CD14-positive monocyte (primary cell): Measurements from ENCODE around the gene DLEC1. TPM values are rescaled to one million over a fixed set of nuclear protein-coding genes. Genes with fewer than 3 reads are reported as not detected.

Source experiments
- DNase-seq, 3 donors: peaks; one replicate each; pipeline ENCODE4 v3.0.0-alpha.2; 2011 to 2022
- H2AFZ ChIP-seq: 2 replicates; pipeline ENCODE4 v1.6.0; 2012; ENCODE audit warnings: mild to moderate bottlenecking, low read depth, low read length, inconsistent platforms; ENCODE audit not compliant: insufficient read depth, poor library complexity, severe bottlenecking
- H3K27ac ChIP-seq, 2 donors: 1 replicate in 1 of 2; 2 replicates in 1 of 2; pipeline ENCODE4 v1.5.1; 2012 to 2013; ENCODE audit warnings: low read length in 2 of 2, control low read depth in 1 of 2, inconsistent platforms in 1 of 2, low read depth in 1 of 2, mild to moderate bottlenecking in 1 of 2
- H3K27me3 ChIP-seq, 2 donors: one replicate each; pipeline versions ENCODE4 v1.6.0 to v1.6.1; 2011 to 2013; ENCODE audit warnings: low read length in 2 of 2; ENCODE audit not compliant: control insufficient read depth in 2 of 2, insufficient read depth in 2 of 2
- H3K36me3 ChIP-seq, 2 donors: replicated peaks in 1 of 2; 1 replicate in 1 of 2; 2 replicates in 1 of 2; pipeline versions ENCODE4 v1.5.1 to v1.6.1; 2012 to 2013; ENCODE audit warnings: low read length in 2 of 2, control low read depth in 1 of 2, inconsistent platforms in 1 of 2, mild to moderate bottlenecking in 1 of 2; ENCODE audit not compliant: insufficient read depth in 2 of 2, control insufficient read depth in 1 of 2
- H3K4me1 ChIP-seq, 2 donors: 1 replicate in 1 of 2; 2 replicates in 1 of 2; pipeline versions ENCODE4 v1.5.1 to v1.6.1; 2012 to 2013; ENCODE audit warnings: low read length in 2 of 2, control low read depth in 1 of 2, inconsistent platforms in 1 of 2, mild to moderate bottlenecking in 1 of 2, moderate library complexity in 1 of 2; ENCODE audit not compliant: insufficient read depth in 2 of 2, control insufficient read depth in 1 of 2
- H3K4me2 ChIP-seq: replicated peaks from 2 replicates; pipeline ENCODE3; 2012; ENCODE audit warnings: low read length, moderate library complexity, mild to moderate bottlenecking; ENCODE audit not compliant: poor library complexity, severe bottlenecking; ENCODE audit errors: extremely low read depth
- H3K4me3 ChIP-seq, 3 experiments: fragments of 200-600 bp in 1 of 3; sonication (generic) in 1 of 3; replicated peaks in 1 of 3; 1 replicate in 2 of 3; 2 replicates in 1 of 3; pipeline ENCODE4 v1.5.1; 2011 to 2013; ENCODE audit warnings: low read length in 3 of 3, mild to moderate bottlenecking in 3 of 3, control low read depth in 2 of 3, low read depth in 2 of 3, inconsistent platforms in 1 of 3, moderate library complexity in 1 of 3
- H3K79me2 ChIP-seq: 2 replicates; pipeline ENCODE4 v1.6.0; 2012; ENCODE audit warnings: mild to moderate bottlenecking, control low read depth, inconsistent platforms, low read length, moderate library complexity; ENCODE audit not compliant: insufficient read depth
- H3K9ac ChIP-seq: 2 replicates; pipeline ENCODE4 v1.6.0; 2017; ENCODE audit warnings: low read length, mild to moderate bottlenecking; ENCODE audit not compliant: insufficient read depth, poor library complexity, severe bottlenecking
- H3K9me3 ChIP-seq, 2 donors: replicated peaks in 1 of 2; 1 replicate in 1 of 2; 2 replicates in 1 of 2; pipeline versions ENCODE4 v1.5.1 to v1.6.1; 2012 to 2013; ENCODE audit warnings: low read length in 2 of 2, control low read depth in 1 of 2; ENCODE audit not compliant: control insufficient read depth in 1 of 2, insufficient read depth in 1 of 2
- H4K20me1 ChIP-seq: 2 replicates; pipeline ENCODE4 v1.6.0; 2012; ENCODE audit warnings: mild to moderate bottlenecking, low read length, control low read depth, moderate library complexity; ENCODE audit not compliant: insufficient read depth
- H3K27ac Mint-ChIP-seq, 7 donors: one replicate each; pipeline ENCODE4 v1.8.0; 2020; ENCODE audit warnings: mild to moderate bottlenecking in 7 of 7, mixed read lengths in 7 of 7, moderate library complexity in 6 of 7, inconsistent platforms in 2 of 7
- H3K27me3 Mint-ChIP-seq, 3 donors: one replicate each; pipeline ENCODE4 v1.8.0; 2021 to 2022; ENCODE audit warnings: low read depth in 3 of 3, mild to moderate bottlenecking in 3 of 3, mixed read lengths in 3 of 3, moderate library complexity in 3 of 3, inconsistent platforms in 1 of 3
- H3K36me3 Mint-ChIP-seq, 2 donors: one replicate each; pipeline ENCODE4 v1.8.0; 2020; ENCODE audit warnings: mixed read lengths in 2 of 2, inconsistent platforms in 1 of 2, mild to moderate bottlenecking in 1 of 2
- H3K4me1 Mint-ChIP-seq: one replicate; pipeline ENCODE4 v1.8.0; 2020; ENCODE audit warnings: mild to moderate bottlenecking, mixed read lengths
- H3K4me3 Mint-ChIP-seq, 2 donors: one replicate each; pipeline ENCODE4 v1.8.0; 2020; ENCODE audit warnings: mild to moderate bottlenecking in 2 of 2, mixed read lengths in 2 of 2, moderate library complexity in 1 of 2
- H3K9me3 Mint-ChIP-seq, 7 donors: one replicate each; pipeline ENCODE4 v1.8.0; 2020 to 2022; ENCODE audit warnings: mixed read lengths in 7 of 7, mild to moderate bottlenecking in 6 of 7, moderate library complexity in 6 of 7, inconsistent platforms in 2 of 7
- CTCF ChIP-seq: fragments of 200-600 bp; IDR thresholded peaks from one replicate; pipeline ENCODE4 v1.8.0; 2022; ENCODE audit warnings: antibody characterized with exemption, mild to moderate bottlenecking
- WGBS: methylation state at CpG from one replicate; pipeline ENCODE4 v1.1.5; 2013; ENCODE audit warnings: missing lambda C conversion rate; ENCODE audit not compliant: insufficient coverage; 5-methylcytosine and 5-hydroxymethylcytosine counted together
- intact Hi-C, 2 donors: fragments of 100-400 bp; cut with micrococcal nuclease; formaldehyde crosslinking; loops; one replicate each; pipeline versions ENCODE4 v1.15.0 to v1.15.1; 2023
- polyA plus RNA-seq, 3 donors: library from polyadenylated mRNA; depleted of rRNA in 1 of 3; unstranded in 2 of 3; stranded (reverse) in 1 of 3; fragments of 300-500 nt in 2 of 3; fragments of >200 nt in 1 of 3; fragmentation: Illumina TruSeq in 2 of 3; gene quantifications; 1 replicate in 2 of 3; 2 replicates in 1 of 3; pipeline ENCODE4 v1.2.3, GENCODE V29; 2012 to 2021

Gene DLEC1
- polyA plus RNA-seq, 3 donors = 0.11 to 0.81 (median 0.14) TPM

DNA sequence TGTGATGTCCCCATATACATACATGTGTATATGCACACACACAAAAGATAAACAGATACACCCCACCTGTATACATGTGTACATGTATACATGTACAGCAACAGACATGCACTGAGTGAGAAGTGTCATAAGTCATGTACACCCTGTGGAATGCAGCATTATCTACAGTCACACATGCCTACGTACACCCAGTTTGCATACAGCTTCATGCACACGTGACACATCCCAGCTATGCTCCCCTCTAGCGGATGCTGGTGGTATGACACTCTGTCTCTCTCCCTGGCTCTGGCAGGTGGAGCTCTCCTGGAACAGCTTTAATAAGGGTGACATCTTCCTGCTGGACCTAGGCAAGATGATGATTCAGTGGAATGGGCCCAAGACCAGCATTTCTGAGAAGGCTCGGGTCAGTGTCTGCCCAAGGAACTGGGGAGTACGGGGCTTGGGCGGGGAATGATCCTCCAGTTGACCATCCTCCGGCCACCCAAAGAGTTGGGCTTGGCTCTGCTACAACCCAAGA, 42.2 kb upstream of the DLEC1 start:
- 54% methylated on average over 7 of the region's 7 CpGs for WGBS
- no peak overlapping the region for H2AFZ ChIP-seq
- no peaks in the 10 kb centered on the region for H4K20me1 ChIP-seq
- peak overlapping the region; percentile 8 to 63 for H3K27ac ChIP-seq
- peak; percentile 81 to 90 (median 82) for DNase-seq
- peak overlapping the region; percentile 79 to 96 (median 83) for H3K27ac Mint-ChIP-seq
- H3K4me2 ChIP-seq = no peak overlapping the region
- no peaks in the 10 kb centered on the region for H3K9me3 ChIP-seq
- H3K79me2 ChIP-seq = peaks cover 39% of the 10 kb centered on the region
- peak; percentile 97 for TF ChIP-seq CTCF
- peaks cover 21 to 37% of the 10 kb centered on the region in 2 donors for H3K36me3 ChIP-seq
- no peaks in the 10 kb centered on the region for H3K9me3 Mint-ChIP-seq
- H3K4me3 Mint-ChIP-seq = no peak overlapping the region
- intact Hi-C loops = no loop called here
- H3K36me3 Mint-ChIP-seq = peaks cover 30 to 46% of the 10 kb centered on the region in 2 donors
- H3K4me1 Mint-ChIP-seq = peaks cover 56% of the 10 kb centered on the region
- H3K4me1 ChIP-seq = peaks cover 53 to 65% of the 10 kb centered on the region in 2 donors
- H3K9ac ChIP-seq = no peak overlapping the region
- no peaks in the 10 kb centered on the region for H3K27me3 ChIP-seq
- H3K4me3 ChIP-seq = no peak overlapping the region
- peaks cover 0 to 4% (median 2%) of the 10 kb centered on the region in 3 donors for H3K27me3 Mint-ChIP-seq

DNA sequence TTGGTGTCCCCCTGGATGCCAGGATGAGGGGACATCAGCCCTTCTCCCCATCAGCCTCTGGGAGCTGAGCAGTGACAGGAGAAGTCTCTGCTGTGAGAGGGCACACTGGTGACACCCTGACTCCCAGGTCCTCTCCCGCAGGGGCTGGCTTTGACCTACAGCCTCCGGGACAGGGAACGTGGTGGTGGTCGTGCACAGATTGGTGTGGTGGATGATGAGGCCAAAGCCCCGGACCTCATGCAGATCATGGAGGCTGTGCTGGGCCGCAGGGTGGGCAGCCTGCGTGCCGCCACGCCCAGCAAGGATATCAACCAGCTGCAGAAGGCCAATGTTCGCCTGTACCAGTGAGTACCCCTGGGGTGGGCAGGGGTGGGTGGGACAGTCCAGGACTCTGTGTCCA, 41.7 kb upstream of the DLEC1 start:
- H3K9me3 Mint-ChIP-seq = no peaks in the 10 kb centered on the region
- TF ChIP-seq CTCF = no peak
- H3K27me3 Mint-ChIP-seq = peaks cover 0 to 4% (median 2%) of the 10 kb centered on the region in 3 donors
- WGBS = 99% methylated on average over 10 of the region's 10 CpGs
- H3K4me1 ChIP-seq = peaks cover 53 to 65% of the 10 kb centered on the region in 2 donors
- DNase-seq = no peak
- no peak overlapping the region for H3K9ac ChIP-seq
- H3K27me3 ChIP-seq = no peaks in the 10 kb centered on the region
- intact Hi-C loops = no loop called here
- H4K20me1 ChIP-seq = no peaks in the 10 kb centered on the region
- peak overlapping the region; percentile 8 to 63 for H3K27ac ChIP-seq
- H3K36me3 Mint-ChIP-seq = peaks cover 34 to 51% of the 10 kb centered on the region in 2 donors
- no peak overlapping the region for H3K4me3 Mint-ChIP-seq
- H3K36me3 ChIP-seq = peaks cover 26 to 42% of the 10 kb centered on the region in 2 donors
- H3K9me3 ChIP-seq = no peaks in the 10 kb centered on the region
- no peak overlapping the region for H3K4me3 ChIP-seq
- H3K4me1 Mint-ChIP-seq = peaks cover 54% of the 10 kb centered on the region
- peak overlapping the region in 6 of 7 donors; percentile 60 to 96 (median 82) for H3K27ac Mint-ChIP-seq
- no peak overlapping the region for H2AFZ ChIP-seq
- no peak overlapping the region for H3K4me2 ChIP-seq
- H3K79me2 ChIP-seq = peaks cover 39% of the 10 kb centered on the region
